Stimulated activated CD4-positive, alpha-beta T cell treated with anti-CD3 and anti-CD28 coated beads, Interleukin-4, amount 100 ng/mL, for 4 hours (primary cell): ENCODE data around the gene IL1RL1.

Experiments used
- DNase-seq, 2 experiments: peaks; one replicate each; pipeline ENCODE4 v3.0.0-alpha.2; 2020

Gene IL1RL1

GRCh38 chr2:102383722-102384121, 72.4 kb downstream of the IL1RL1 start:
- no peak for DNase-seq

GRCh38 chr2:102385522-102385921, 74.2 kb downstream of the IL1RL1 start:
- no peak for DNase-seq

- no peak for DNase-seq
These were observed 74.6 kb downstream of the IL1RL1 start for GRCh38 chr2:102386004-102386403.

GRCh38 chr2:102386867-102387541, 75.6 kb downstream of the IL1RL1 start:
- no peak for DNase-seq

GRCh38 chr2:102387763-102388546, 76.6 kb downstream of the IL1RL1 start:
- DNase-seq: no peak

- no peak for DNase-seq
These were observed 80.2 kb downstream of the IL1RL1 start for GRCh38 chr2:102391565-102391964.

- no peak for DNase-seq
These were observed 80.7 kb downstream of the IL1RL1 start for GRCh38 chr2:102392096-102392495.

- no peak for DNase-seq
These were observed 81.6 kb downstream of the IL1RL1 start for GRCh38 chr2:102392942-102393341.

- no peak for DNase-seq
These were observed 84.6 kb downstream of the IL1RL1 start for GRCh38 chr2:102396012-102396411.

GRCh38 chr2:102397209-102397608, 85.8 kb downstream of the IL1RL1 start:
- no peak for DNase-seq

GRCh38 chr2:102399499-102400141, 88.3 kb downstream of the IL1RL1 start:
- DNase-seq: no peak

GRCh38 chr2:102401456-102401855, 90.1 kb downstream of the IL1RL1 start:
- no peak for DNase-seq
